PC-9 (cell line): ENCODE results near the gene IMMP2L. TPM values are rescaled to one million over a fixed set of nuclear protein-coding genes. Genes with fewer than 3 reads are reported as not detected.

Source experiments
- BruUV-seq: library from RNA; stranded (reverse); fragments of 400-500 nt; replicated peaks from 2 replicates; lab custom pipeline; 2021; lab: Mats Ljungman, UMichigan
- CTCF ChIA-PET: fragments of 300-600 bp; sonication (Branson Sonifier 250); formaldehyde crosslinking; loops from one replicate; lab custom pipeline; 2022; ENCODE audit warnings: antibody characterized with exemption; lab: Charles Lee
- POLR2A ChIA-PET: fragments of 300-600 bp; sonication (Branson Sonifier 250); formaldehyde crosslinking; loops from one replicate; lab custom pipeline; 2022; ENCODE audit warnings: antibody characterized with exemption; ENCODE audit not compliant: unreplicated experiment; lab: Charles Lee
- DNase-seq, 2 experiments: peaks; one replicate each; pipeline versions ENCODE4 v3.0.0 to v3.0.0-alpha.2; 2015 to 2022; ENCODE audit warnings: mixed read lengths in 1 of 2
- H2AFZ ChIP-seq: fragments of 200-600 bp; sonication (generic); 2 replicates; pipeline ENCODE4 v1.8.1; 2017; ENCODE audit warnings: antibody characterized with exemption
- H3F3A ChIP-seq: fragments of 200-600 bp; sonication (generic); 2 replicates; pipeline ENCODE4 v1.8.1; 2017; ENCODE audit warnings: antibody characterized with exemption, mild to moderate bottlenecking, low read depth; ENCODE audit not compliant: insufficient read depth
- H3K27ac ChIP-seq: fragments of 200-600 bp; sonication (generic); 2 replicates; pipeline ENCODE4 v1.6.1; 2016; ENCODE audit warnings: mixed run types
- H3K27me3 ChIP-seq: fragments of 200-600 bp; sonication (generic); 2 replicates; pipeline ENCODE4 v1.6.1; 2016; ENCODE audit warnings: low read depth, mixed run types; ENCODE audit not compliant: insufficient read depth
- H3K36me3 ChIP-seq: fragments of 200-600 bp; sonication (generic); 2 replicates; pipeline ENCODE4 v1.6.1; 2016; ENCODE audit warnings: low read depth, mixed run types
- H3K4me1 ChIP-seq: fragments of 200-600 bp; sonication (generic); replicated peaks from 2 replicates; pipeline ENCODE4 v1.6.1; 2016; ENCODE audit warnings: mixed run types; ENCODE audit not compliant: insufficient read depth
- H3K4me2 ChIP-seq: fragments of 200-600 bp; sonication (generic); 2 replicates; pipeline ENCODE4 v1.6.1; 2017; ENCODE audit warnings: mixed run types
- H3K4me3 ChIP-seq: fragments of 200-600 bp; sonication (generic); 2 replicates; pipeline ENCODE4 v1.6.1; 2016; ENCODE audit warnings: mixed run types
- H3K79me2 ChIP-seq: fragments of 200-600 bp; sonication (generic); 2 replicates; pipeline ENCODE4 v1.6.1; 2017; ENCODE audit warnings: low read depth, mixed run types
- H3K9me2 ChIP-seq: fragments of 200-600 bp; sonication (generic); 2 replicates; pipeline ENCODE4 v1.8.1; 2017; ENCODE audit warnings: mild to moderate bottlenecking; ENCODE audit not compliant: insufficient read depth
- H3K9me3 ChIP-seq: fragments of 200-600 bp; sonication (generic); 2 replicates; pipeline ENCODE4 v1.8.1; 2016; ENCODE audit warnings: low read depth; ENCODE audit not compliant: insufficient read depth
- H4K20me1 ChIP-seq: fragments of 200-600 bp; sonication (generic); 2 replicates; pipeline ENCODE4 v1.8.1; 2017; ENCODE audit not compliant: insufficient read depth
- EZH2 ChIP-seq: fragments of 200-600 bp; sonication (generic); IDR thresholded peaks from 2 replicates; pipeline ENCODE4 v1.8.0; 2017; ENCODE audit warnings: antibody characterized with exemption, low read depth
- intact Hi-C: fragments of 100-400 bp; cut with micrococcal nuclease; formaldehyde crosslinking; loops from one replicate; pipeline ENCODE4 v1.10.0; 2022; ENCODE audit not compliant: unreplicated experiment
- total RNA-seq: library from RNA; stranded (reverse); gene quantifications from 2 replicates; pipeline ENCODE4 v1.2.3, GENCODE V29; 2021
- TF ChIP-seq, protein P1 (sequence below): fragments of 200-600 bp; sonication (generic); conservative IDR thresholded peaks from 2 replicates; pipeline ENCODE4 v1.6.1; 2017; ENCODE audit warnings: mixed run types, antibody characterized with exemption, mild to moderate bottlenecking, moderate library complexity

The IMMP2L gene
- total RNA-seq, 1 experiment from 2014 or later = 40.5 TPM

DNA sequence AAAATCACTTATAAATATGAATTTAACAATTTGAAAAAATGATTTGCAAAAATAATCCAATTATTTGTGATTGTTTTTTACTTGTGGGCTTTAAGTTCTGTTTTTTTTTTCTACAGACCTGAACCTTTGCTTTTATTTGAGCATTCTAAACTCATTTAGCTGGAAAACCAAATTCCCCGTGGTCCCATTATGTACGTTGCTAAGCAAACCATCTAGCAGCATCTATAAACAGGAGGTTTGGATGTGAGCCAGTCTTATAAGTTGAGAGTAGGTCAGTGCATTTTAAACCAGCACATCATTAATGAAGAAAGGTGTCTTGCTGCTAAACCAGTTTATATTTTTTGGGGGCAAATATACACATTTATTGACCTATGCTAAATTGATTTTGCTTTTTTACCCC is 394.1 kb downstream of the IMMP2L start:
- Histone ChIP-seq H2AFZ (no peak overlapping the region), H4K20me1 (no peaks in the 10 kb centered on the region), H3K4me2 (no peak overlapping the region), H3K4me1 (no peaks in the 10 kb centered on the region), H3K9me2 (no peaks in the 10 kb centered on the region), H3F3A (no peaks in the 10 kb centered on the region), H3K27ac (no peak overlapping the region), H3K36me3 (no peaks in the 10 kb centered on the region), H3K9me3 (no peaks in the 10 kb centered on the region), H3K4me3 (no peak overlapping the region), H3K27me3 (no peaks in the 10 kb centered on the region), H3K79me2 (no peaks in the 10 kb centered on the region)
- DNase-seq = no peak
- ChIA-PET POLR2A (no interaction called here), CTCF (no interaction called here)
- no TSS peak for BruUV-seq
- intact Hi-C loops = no loop called here
- TF ChIP-seq EZH2 = no peak
- TF ChIP-seq, protein P1, sequence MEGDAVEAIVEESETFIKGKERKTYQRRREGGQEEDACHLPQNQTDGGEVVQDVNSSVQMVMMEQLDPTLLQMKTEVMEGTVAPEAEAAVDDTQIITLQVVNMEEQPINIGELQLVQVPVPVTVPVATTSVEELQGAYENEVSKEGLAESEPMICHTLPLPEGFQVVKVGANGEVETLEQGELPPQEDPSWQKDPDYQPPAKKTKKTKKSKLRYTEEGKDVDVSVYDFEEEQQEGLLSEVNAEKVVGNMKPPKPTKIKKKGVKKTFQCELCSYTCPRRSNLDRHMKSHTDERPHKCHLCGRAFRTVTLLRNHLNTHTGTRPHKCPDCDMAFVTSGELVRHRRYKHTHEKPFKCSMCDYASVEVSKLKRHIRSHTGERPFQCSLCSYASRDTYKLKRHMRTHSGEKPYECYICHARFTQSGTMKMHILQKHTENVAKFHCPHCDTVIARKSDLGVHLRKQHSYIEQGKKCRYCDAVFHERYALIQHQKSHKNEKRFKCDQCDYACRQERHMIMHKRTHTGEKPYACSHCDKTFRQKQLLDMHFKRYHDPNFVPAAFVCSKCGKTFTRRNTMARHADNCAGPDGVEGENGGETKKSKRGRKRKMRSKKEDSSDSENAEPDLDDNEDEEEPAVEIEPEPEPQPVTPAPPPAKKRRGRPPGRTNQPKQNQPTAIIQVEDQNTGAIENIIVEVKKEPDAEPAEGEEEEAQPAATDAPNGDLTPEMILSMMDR = no peak

DNA sequence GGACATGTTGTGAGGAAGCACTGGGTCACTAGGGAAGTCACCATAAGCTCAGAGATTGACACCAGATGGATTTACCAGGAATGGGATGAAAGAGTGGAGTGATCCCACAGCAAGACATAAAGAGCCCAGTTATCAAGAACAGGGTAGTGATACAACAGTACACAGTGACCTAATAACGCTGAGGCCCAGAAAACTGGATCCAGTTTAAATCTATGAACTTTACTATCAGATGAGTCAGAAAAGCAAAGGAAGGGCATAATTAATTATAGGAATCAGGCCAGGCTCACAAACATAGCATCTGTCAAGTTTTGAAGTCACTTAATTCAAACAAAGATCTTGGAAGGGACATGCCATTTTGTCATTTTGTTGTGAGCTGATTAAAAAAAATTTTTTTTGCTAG is 397.9 kb downstream of the IMMP2L start:
- ChIA-PET CTCF (no interaction called here), POLR2A (no interaction called here)
- DNase-seq = no peak

DNA sequence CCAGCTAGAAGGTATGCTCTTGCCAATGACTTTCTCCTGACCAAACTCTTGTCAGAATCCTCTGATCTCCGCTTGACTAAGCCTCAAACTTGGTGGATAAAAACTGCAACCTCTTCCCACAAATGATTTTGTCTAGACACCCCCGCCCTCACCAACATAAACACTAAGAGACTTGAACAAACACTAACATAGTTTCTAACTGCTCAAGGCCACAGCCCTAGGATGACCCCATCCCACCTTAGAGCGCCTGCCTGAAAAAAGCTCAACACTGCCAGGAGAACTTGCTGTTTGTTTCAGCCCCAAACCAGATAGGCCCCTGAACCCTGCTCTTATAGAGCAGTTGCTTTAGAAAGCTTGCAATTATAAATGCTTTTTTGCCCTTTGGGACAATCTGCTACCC is 399.6 kb downstream of the IMMP2L start:
- Histone ChIP-seq H3K27ac (no peak overlapping the region), H4K20me1 (no peaks in the 10 kb centered on the region), H2AFZ (no peak overlapping the region), H3K79me2 (no peaks in the 10 kb centered on the region), H3F3A (no peaks in the 10 kb centered on the region), H3K27me3 (no peaks in the 10 kb centered on the region), H3K9me2 (no peaks in the 10 kb centered on the region), H3K4me2 (no peak overlapping the region), H3K36me3 (no peaks in the 10 kb centered on the region), H3K4me3 (no peak overlapping the region), H3K4me1 (no peaks in the 10 kb centered on the region), H3K9me3 (no peaks in the 10 kb centered on the region)
- no peak for TF ChIP-seq EZH2
- TF ChIP-seq, protein P1 = no peak
- no peak for DNase-seq
- POLR2A ChIA-PET = no interaction called here
- no TSS peak for BruUV-seq
- intact Hi-C loops = no loop called here
- CTCF ChIA-PET = no interaction called here

More for the DNA sequence above, 397.9 kb downstream of the IMMP2L start:
- no peaks in the 10 kb centered on the region for H3K9me3 ChIP-seq
- no peak overlapping the region for H3K4me2 ChIP-seq
- TF ChIP-seq EZH2 = no peak
- no peaks in the 10 kb centered on the region for H3K36me3 ChIP-seq
- intact Hi-C loops = no loop called here
- no peaks in the 10 kb centered on the region for H3K4me1 ChIP-seq
- no peaks in the 10 kb centered on the region for H3K9me2 ChIP-seq
- H2AFZ ChIP-seq = no peak overlapping the region
- H3K27me3 ChIP-seq = no peaks in the 10 kb centered on the region
- no TSS peak for BruUV-seq
- H3K79me2 ChIP-seq = no peaks in the 10 kb centered on the region
- H3F3A ChIP-seq = no peaks in the 10 kb centered on the region
- no peaks in the 10 kb centered on the region for H4K20me1 ChIP-seq
- no peak overlapping the region for H3K4me3 ChIP-seq
- H3K27ac ChIP-seq = no peak overlapping the region

DNA sequence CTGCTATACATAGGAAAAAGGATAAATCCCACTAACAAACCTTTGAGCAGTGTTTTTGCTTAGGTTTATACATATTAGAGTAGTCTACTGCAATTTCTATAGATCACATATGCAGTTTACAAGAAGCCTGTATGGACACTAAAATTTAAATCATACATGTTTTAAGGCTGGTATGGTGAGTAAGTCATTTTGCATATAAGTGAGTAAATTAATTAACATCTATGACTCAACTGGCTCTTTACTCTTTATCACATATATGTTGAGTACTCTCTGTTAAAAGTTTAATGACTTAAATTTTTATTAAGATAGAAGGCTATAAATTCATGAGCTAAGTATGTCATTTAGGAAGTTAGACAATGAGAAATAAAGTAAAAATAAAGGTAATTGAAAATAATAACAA is 402.0 kb downstream of the IMMP2L start:
- DNase-seq = no peak
- H3K4me2 ChIP-seq = no peak overlapping the region
- H3K4me3 ChIP-seq = no peak overlapping the region
- BruUV-seq = no TSS peak
- H3K79me2 ChIP-seq = no peaks in the 10 kb centered on the region
- intact Hi-C loops = no loop called here
- H3K9me3 ChIP-seq = no peaks in the 10 kb centered on the region
- no peak overlapping the region for H3K27ac ChIP-seq
- no peaks in the 10 kb centered on the region for H3K4me1 ChIP-seq
- CTCF ChIA-PET = no interaction called here
- no peaks in the 10 kb centered on the region for H3F3A ChIP-seq
- no peak overlapping the region for H2AFZ ChIP-seq
- no peaks in the 10 kb centered on the region for H3K36me3 ChIP-seq
- TF ChIP-seq, protein P1 = no peak
- TF ChIP-seq EZH2 = no peak
- H3K27me3 ChIP-seq = no peaks in the 10 kb centered on the region
- H3K9me2 ChIP-seq = no peaks in the 10 kb centered on the region; the same call in 1 of the 2 replicates
- no peaks in the 10 kb centered on the region for H4K20me1 ChIP-seq
- POLR2A ChIA-PET = no interaction called here
